T47D (cell line): ENCODE data around the gene IL22RA2.
"Not testable (repeated sequence)": the region's sequence is repeated elsewhere in the genome, so short reads cannot be mapped to it uniquely, and the experiment has no call there.

Experiments used
- DNase-seq, 2 experiments: peaks; one replicate each; pipeline versions ENCODE4 v3.0.0 to v3.0.0-alpha.2; 2011 to 2012; ENCODE audit warnings: low read depth in 1 of 2, low spot score in 1 of 2
- JUND ChIP-seq: IDR thresholded peaks from 2 replicates; pipeline ENCODE4 v1.6.1; 2012; ENCODE audit warnings: low read depth
- in situ Hi-C: cut with HindIII; loops from 2 replicates; pipeline ENCODE4 v1.10.0; 2016; ENCODE audit warnings: low sequenced_read_pairs, low pct_unique_long_range_greater_than_20kb

The IL22RA2 gene

GRCh38 chr6:137173501-137173900, at the start of gene IL22RA2:
TSS of gene IL22RA2 (minus strand) at chr6:137173644. CDS start at chr6:137161749, 11,895 bp downstream.
- no peak for DNase-seq
- in situ Hi-C loops = no loop called here
- no peak for TF ChIP-seq JUND

- TF ChIP-seq JUND = no peak
- in situ Hi-C loops = no loop called here
- DNase-seq = no peak
Measured at GRCh38 chr6:137222381-137222780, 48.9 kb upstream of the IL22RA2 start.

GRCh38 chr6:137219664-137220252, 46.3 kb upstream of the IL22RA2 start:
- no peak for DNase-seq
- TF ChIP-seq JUND = no peak
- in situ Hi-C loops = no loop called here

GRCh38 chr6:137218917-137219663, 45.6 kb upstream of the IL22RA2 start, which contains the start of gene IFNGR1:
TSS of gene IFNGR1 (minus strand) at chr6:137219385. CDS start at chr6:137219327, 58 bp downstream.
- in situ Hi-C loops = no loop called here
- peak; percentile 81 to 88 for DNase-seq
- no peak for TF ChIP-seq JUND

- DNase-seq = peak; percentile 18 to 35
- in situ Hi-C loops = no loop called here
- TF ChIP-seq JUND = no peak
Measured at GRCh38 chr6:137218473-137218916, 45.1 kb upstream of the IL22RA2 start.

GRCh38 chr6:137217801-137218472, 44.5 kb upstream of the IL22RA2 start:
- in situ Hi-C loops = no loop called here
- no peak for DNase-seq
- no peak for TF ChIP-seq JUND

- in situ Hi-C loops = no loop called here
- no peak for DNase-seq
- no peak for TF ChIP-seq JUND
Measured at GRCh38 chr6:137216875-137217553, 43.6 kb upstream of the IL22RA2 start.

GRCh38 chr6:137216106-137216505, 42.7 kb upstream of the IL22RA2 start:
- TF ChIP-seq JUND = no peak
- in situ Hi-C loops = no loop called here
- DNase-seq = no peak

GRCh38 chr6:137215630-137216029, 42.2 kb upstream of the IL22RA2 start:
- in situ Hi-C loops, DNase-seq: not testable (repeated sequence)

GRCh38 chr6:137214931-137215330, 41.5 kb upstream of the IL22RA2 start:
- no peak for DNase-seq
- in situ Hi-C loops = no loop called here
- TF ChIP-seq JUND = no peak

GRCh38 chr6:137213813-137214212, 40.4 kb upstream of the IL22RA2 start:
- no peak for TF ChIP-seq JUND
- in situ Hi-C loops = no loop called here
- DNase-seq = no peak

- no peak for TF ChIP-seq JUND
- DNase-seq = no peak
- in situ Hi-C loops = no loop called here
Measured at GRCh38 chr6:137213331-137213740, 39.9 kb upstream of the IL22RA2 start.
